GM19328 (cell line): Measurements from ENCODE around the gene MTX2.
"Not testable (repeated sequence)": the region's sequence is repeated elsewhere in the genome, so short reads cannot be mapped to it uniquely, and the experiment has no call there.

Source experiments
- ATAC-seq: cut with Tn5 transposase; IDR thresholded peaks from one replicate; pipeline ENCODE4 v1.9.1; 2021; ENCODE audit warnings: mild to moderate bottlenecking, moderate library complexity; ENCODE audit not compliant: unreplicated experiment

Gene MTX2

GRCh38 chr2:176370467-176371171, 101.4 kb downstream of the MTX2 start:
- ATAC-seq = no peak

- not testable (repeated sequence) for ATAC-seq
Measured at GRCh38 chr2:176373155-176373554, 103.9 kb downstream of the MTX2 start.

GRCh38 chr2:176378323-176378722, 109.1 kb downstream of the MTX2 start:
- ATAC-seq = no peak

GRCh38 chr2:176380341-176380740, 111.1 kb downstream of the MTX2 start:
- ATAC-seq = no peak

GRCh38 chr2:176383100-176383499, 113.9 kb downstream of the MTX2 start:
- ATAC-seq = no peak

- ATAC-seq = no peak
Measured at GRCh38 chr2:176383836-176384442, 114.7 kb downstream of the MTX2 start.

- ATAC-seq = no peak
Measured at GRCh38 chr2:176385219-176385759, 116.0 kb downstream of the MTX2 start.

- no peak for ATAC-seq
Measured at GRCh38 chr2:176385838-176386237, 116.6 kb downstream of the MTX2 start.
